Activated T-helper 2 cell treated with anti-CD3 and anti-CD28 coated beads, Interferon-gamma antibody, Interleukin-2, Interleukin-4, amounts not matched to agents 10 μg/mL and 5 μg/mL and 100 μg/mL, durations not matched to agents 14 hours and 24 hours and 36 hours (primary cell): ENCODE data around the gene REST. TPM values are rescaled to one million over a fixed set of nuclear protein-coding genes. Genes with fewer than 3 reads are reported as not detected.

Source experiments
- DNase-seq: peaks from one replicate; pipeline ENCODE4 v3.0.0; 2021; ENCODE audit warnings: low spot score
- H3K27ac Mint-ChIP-seq: one replicate; pipeline ENCODE4 v1.8.0; 2021; ENCODE audit warnings: mixed read lengths
- H3K27me3 Mint-ChIP-seq: one replicate; pipeline ENCODE4 v1.8.0; 2021; ENCODE audit warnings: low read depth, mixed read lengths
- H3K36me3 Mint-ChIP-seq: one replicate; pipeline ENCODE4 v1.8.0; 2021; ENCODE audit warnings: low read depth, mixed read lengths
- H3K4me1 Mint-ChIP-seq: one replicate; pipeline ENCODE4 v1.8.0; 2021; ENCODE audit warnings: low read depth, mixed read lengths
- H3K4me3 Mint-ChIP-seq: one replicate; pipeline ENCODE4 v1.8.0; 2021; ENCODE audit warnings: low read depth, mild to moderate bottlenecking, moderate library complexity, mixed read lengths
- H3K9me3 Mint-ChIP-seq: one replicate; pipeline ENCODE4 v1.8.0; 2021; ENCODE audit warnings: mixed read lengths
- intact Hi-C: fragments of 100-400 bp; cut with micrococcal nuclease; formaldehyde crosslinking; loops from one replicate; pipeline ENCODE4 v1.15.1; 2023
- total RNA-seq: library from RNA; stranded (reverse); gene quantifications from 2 replicates; pipeline ENCODE4 v1.2.3, GENCODE V29; 2022

REST gene
- total RNA-seq, 1 donor from 2014 or later, result 44.5 TPM

DNA sequence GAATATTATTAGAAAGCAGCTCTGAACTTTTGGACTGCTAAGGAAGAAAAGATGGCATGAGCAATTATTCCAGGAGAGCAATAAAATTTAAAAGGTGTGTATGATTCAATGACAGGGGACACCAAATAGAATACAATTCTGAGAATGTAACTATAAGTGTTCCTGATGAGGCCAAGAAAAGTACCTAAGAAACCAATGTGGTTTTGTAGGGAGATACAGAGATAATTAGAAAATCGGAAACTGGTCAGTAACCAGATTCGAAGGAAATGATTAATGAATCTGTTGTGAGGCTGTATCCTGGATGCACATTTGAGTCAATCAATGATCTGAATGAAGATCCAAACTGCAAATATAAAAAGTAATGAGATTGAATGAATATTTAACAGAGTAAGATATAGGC lies 63.7 kb downstream of the REST start:
- Mint-ChIP-seq H3K36me3 (peaks cover 82% of the 10 kb centered on the region), H3K4me1 (peaks cover 28% of the 10 kb centered on the region), H3K27me3 (no peaks in the 10 kb centered on the region), H3K4me3 (no peak overlapping the region), H3K27ac (no peak overlapping the region), H3K9me3 (peaks cover 19% of the 10 kb centered on the region)
- DNase-seq, result no peak
- intact Hi-C loops, result loop anchor here (10.0 kb wide), 1 partner anchor 317 kb away; no protein-coding TSS in a partner anchor

DNA sequence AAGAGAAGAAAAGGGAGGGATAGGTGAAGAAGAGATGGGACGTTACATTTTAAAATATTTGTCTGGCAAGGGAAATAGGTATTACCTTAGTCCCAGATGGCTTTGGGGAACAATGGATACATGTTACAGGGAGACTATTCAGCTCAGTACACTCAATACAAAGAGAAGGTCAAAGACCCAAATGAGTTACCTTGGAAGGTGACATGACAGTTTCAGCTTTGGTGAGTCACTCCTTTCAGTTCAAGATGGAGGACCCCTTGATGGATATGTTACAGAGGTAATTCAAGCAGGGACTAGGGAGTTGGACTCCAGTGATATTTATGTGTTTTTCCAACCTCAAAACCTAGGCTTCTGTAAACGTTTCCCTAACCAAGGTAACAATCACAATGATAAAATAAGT lies 64.7 kb downstream of the REST start:
- Mint-ChIP-seq H3K9me3 (peaks cover 19% of the 10 kb centered on the region), H3K27me3 (no peaks in the 10 kb centered on the region), H3K4me3 (no peak overlapping the region), H3K36me3 (peaks cover 76% of the 10 kb centered on the region), H3K27ac (peak overlapping the region; percentile 20), H3K4me1 (peaks cover 28% of the 10 kb centered on the region)
- intact Hi-C loops, result loop anchor here (10.0 kb wide), 1 partner anchor 318 kb away; no protein-coding TSS in a partner anchor
- DNase-seq, result no peak

DNA sequence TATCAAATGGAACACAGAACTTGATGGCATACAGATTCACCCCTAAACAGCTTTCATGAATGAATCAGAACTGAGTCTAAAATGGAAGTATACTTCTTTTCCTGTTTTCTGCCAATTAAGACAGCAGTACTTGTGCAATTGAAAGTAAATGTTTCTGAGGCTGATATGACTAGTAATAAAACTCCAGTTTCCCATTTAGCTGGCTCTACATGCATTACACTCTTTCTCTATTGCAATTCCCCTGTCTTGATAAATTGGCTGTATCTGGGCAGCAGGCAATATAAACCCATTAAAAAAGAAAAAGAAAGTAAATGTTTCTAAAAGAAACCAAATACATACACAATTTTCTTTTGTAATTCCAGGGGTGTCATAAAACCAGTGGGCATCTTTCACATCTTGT lies 65.1 kb downstream of the REST start:
- peaks cover 19% of the 10 kb centered on the region for H3K9me3 Mint-ChIP-seq
- intact Hi-C loops, result loop anchor here (10.0 kb wide), 1 partner anchor 318 kb away; no protein-coding TSS in a partner anchor
- H3K27ac Mint-ChIP-seq, result no peak overlapping the region
- H3K4me1 Mint-ChIP-seq, result peaks cover 28% of the 10 kb centered on the region
- H3K27me3 Mint-ChIP-seq, result no peaks in the 10 kb centered on the region
- H3K36me3 Mint-ChIP-seq, result peaks cover 74% of the 10 kb centered on the region
- DNase-seq, result no peak
- no peak overlapping the region for H3K4me3 Mint-ChIP-seq

DNA sequence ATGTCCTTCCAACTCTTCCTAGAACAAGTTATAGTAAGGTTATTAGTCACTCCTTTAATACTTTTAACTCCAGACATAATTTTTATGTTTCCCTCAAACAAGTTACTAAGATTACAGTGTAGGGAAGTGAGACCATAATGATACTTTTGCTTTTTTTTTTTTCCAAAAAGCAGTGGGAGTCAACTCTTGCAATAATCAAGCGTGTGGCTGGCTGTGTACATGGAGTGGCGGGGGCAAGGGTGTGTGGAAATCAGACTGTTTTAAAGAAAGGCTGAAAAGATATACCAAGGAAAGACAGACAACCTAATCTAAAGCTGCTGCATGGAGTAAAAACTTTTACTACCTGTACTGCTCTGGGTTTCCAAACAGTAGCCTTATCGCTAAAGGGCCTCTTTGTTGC lies 65.6 kb downstream of the REST start:
- H3K9me3 Mint-ChIP-seq, result peaks cover 19% of the 10 kb centered on the region
- no peak for DNase-seq
- peaks cover 28% of the 10 kb centered on the region for H3K4me1 Mint-ChIP-seq
- H3K27ac Mint-ChIP-seq, result no peak overlapping the region
- intact Hi-C loops, result loop anchor here (10.0 kb wide), 1 partner anchor 319 kb away; no protein-coding TSS in a partner anchor
- H3K4me3 Mint-ChIP-seq, result no peak overlapping the region
- peaks cover 71% of the 10 kb centered on the region for H3K36me3 Mint-ChIP-seq
- no peaks in the 10 kb centered on the region for H3K27me3 Mint-ChIP-seq

DNA sequence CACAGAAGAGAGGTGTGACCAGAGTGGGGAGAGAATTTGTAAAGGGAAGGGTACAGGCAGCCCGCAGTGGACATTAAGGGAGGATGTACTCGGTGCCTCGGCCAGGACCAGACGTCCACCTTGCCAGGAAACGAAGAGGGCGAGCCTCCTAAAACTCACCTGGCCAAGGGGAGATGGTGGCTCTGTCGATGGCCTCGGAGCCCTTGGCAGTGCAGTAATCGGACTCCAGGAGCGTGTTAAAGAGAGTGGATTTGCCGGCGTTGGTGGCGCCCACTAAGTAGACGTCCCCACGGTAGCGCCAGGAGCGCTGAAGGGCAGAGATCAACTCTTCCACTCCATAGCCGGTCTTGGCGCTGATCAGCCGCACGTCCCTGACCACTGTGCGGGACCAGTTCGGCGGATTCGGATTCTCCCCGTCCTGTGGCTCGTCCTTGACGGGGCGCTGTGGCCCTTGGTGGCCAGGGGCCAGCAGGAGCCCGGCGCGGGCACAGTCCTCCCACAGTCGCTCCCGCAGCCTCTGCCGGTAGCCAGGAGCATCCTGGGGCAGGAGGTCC lies 68.7 kb downstream of the REST start:
- Mint-ChIP-seq H3K4me3 (peak overlapping the region; percentile 100), H3K27ac (peak overlapping the region; percentile 28), H3K36me3 (peaks cover 67% of the 10 kb centered on the region), H3K4me1 (peaks cover 34% of the 10 kb centered on the region), H3K9me3 (peaks cover 19% of the 10 kb centered on the region), H3K27me3 (no peaks in the 10 kb centered on the region)
- no peak for DNase-seq
- intact Hi-C loops, result loop anchor here (2.0 to 10.0 kb wide), 3 partner anchors 322 to 1029 kb away; partner anchors contain the start of genes CEP135 and SRP72

DNA sequence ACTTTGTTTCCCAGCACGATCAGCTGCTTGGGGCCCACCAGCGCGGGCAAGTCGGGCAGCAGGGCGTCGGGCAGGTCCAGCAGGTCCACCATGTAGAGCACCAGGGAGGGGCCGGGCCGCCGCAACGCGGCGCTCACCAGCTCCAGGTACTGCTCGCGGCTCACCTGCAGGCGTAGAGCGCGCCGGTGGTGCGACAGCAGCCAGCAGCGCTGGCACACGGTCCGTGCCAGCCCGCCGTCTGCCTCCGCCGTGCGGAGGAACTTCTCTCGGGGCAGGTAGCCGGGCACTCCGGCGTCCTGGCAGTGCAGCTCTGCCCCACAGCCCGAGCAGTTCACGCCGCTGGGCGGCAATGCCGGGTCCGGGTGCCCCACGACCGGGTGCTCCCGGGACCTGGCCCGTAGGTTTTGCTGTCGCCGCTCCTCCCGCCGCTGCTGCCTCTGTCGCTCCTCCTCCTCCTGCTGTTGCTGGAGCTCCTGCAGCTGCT lies 69.2 kb downstream of the REST start:
- Mint-ChIP-seq H3K4me3 (peak overlapping the region; percentile 100), H3K27me3 (no peaks in the 10 kb centered on the region), H3K9me3 (peaks cover 19% of the 10 kb centered on the region), H3K4me1 (peaks cover 36% of the 10 kb centered on the region), H3K27ac (peak overlapping the region; percentile 100), H3K36me3 (peaks cover 67% of the 10 kb centered on the region)
- DNase-seq, result peak; percentile 41
- intact Hi-C loops, result loop anchor here (1.0 to 10.0 kb wide), 5 partner anchors 68 to 1030 kb away; partner anchors contain the start of genes AASDH, CEP135 and SRP72

DNA sequence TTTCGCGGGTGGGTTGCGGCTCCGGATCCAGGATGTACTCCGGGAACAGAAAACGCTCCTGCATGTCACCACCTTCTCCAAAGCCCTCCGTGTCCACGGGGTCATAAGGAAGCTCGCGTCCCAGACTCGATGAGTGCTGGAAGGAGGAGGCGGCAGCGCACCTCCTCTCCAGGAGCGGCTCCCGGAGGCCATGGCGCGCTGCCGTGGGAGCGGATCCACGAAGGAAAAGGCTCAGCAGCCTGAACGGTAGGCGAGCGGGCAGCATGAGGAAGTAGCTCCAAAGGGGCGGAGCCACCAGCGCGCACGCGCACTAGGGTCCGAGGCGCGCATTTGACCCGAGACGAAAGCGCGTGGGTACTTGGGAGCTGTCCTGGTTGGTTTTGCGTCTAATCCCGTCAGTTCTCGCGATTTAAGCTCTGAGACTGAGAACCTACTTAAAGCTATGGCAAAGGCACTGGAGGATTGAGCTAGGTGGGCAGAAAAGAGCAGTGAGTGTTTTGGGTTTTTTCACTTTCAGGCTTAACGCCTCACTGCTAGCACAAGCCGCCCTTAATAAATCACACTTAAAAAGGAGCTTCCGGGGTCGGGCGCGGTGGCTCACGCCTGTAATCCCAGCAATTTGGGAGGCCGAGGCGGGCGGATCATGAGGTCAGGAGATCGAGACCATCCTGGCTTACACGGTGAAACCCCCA lies 69.8 kb downstream of the REST start, which contains the start of gene NOA1:
Gene NOA1, minus strand, starts transcription at position 286 of the 692 bp plus-strand sequence. Its CDS starts 21 bp downstream, at position 265.
- peak; percentile 98 for DNase-seq
- Mint-ChIP-seq H3K4me1 (peaks cover 41% of the 10 kb centered on the region), H3K36me3 (peaks cover 65% of the 10 kb centered on the region), H3K4me3 (peak within 1 kb of the TSS; percentile 100), H3K27ac (peak within 1 kb of the TSS; percentile 100), H3K9me3 (peaks cover 16% of the 10 kb centered on the region), H3K27me3 (no peaks in the 10 kb centered on the region)
- intact Hi-C loops, result loop anchor here (1.0 to 10.0 kb wide), 6 partner anchors 68 to 1030 kb away; partner anchors contain the start of genes AASDH, CEP135, PAICS and SRP72

DNA sequence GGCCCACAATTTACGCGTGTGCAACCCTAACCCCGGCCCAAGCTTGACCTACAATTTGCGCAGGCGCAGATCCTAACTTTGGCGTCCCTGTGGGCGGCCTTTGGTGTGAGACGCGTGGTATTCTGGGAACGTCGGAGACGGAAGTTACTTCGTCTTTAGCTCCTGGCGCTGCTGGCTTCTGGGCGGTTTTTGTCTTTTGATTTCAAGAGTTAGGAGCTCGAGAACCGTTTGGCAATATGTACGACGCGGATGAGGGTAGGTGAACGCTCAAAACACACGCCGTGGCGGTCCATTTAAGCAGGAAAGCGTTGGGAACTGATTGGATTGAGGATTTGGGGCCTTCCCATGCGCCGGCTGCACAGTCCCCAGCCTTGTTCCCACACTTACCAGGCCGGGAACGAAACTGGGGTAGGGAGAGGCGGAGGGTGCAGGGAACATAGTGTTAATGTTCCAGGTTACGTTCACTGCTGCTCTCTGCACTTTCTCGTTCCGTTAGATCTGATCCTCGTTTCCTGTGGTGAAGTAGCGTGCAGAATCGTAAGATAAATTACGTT lies 71.1 kb downstream of the REST start, which contains the start of gene POLR2B:
Gene POLR2B, plus strand, starts transcription at position 147 of the 554 bp plus-strand sequence. Its CDS starts 90 bp downstream, at position 237.
- peak; percentile 88 for DNase-seq
- intact Hi-C loops, result loop anchor here (1.0 to 10.0 kb wide), 3 partner anchors 324 to 1032 kb away; partner anchors contain the start of genes CEP135 and PAICS
- Mint-ChIP-seq H3K27me3 (no peaks in the 10 kb centered on the region), H3K36me3 (peaks cover 60% of the 10 kb centered on the region), H3K9me3 (peaks cover 4% of the 10 kb centered on the region), H3K4me1 (peaks cover 36% of the 10 kb centered on the region), H3K4me3 (peak within 1 kb of the TSS; percentile 100), H3K27ac (peak within 1 kb of the TSS; percentile 100)

DNA sequence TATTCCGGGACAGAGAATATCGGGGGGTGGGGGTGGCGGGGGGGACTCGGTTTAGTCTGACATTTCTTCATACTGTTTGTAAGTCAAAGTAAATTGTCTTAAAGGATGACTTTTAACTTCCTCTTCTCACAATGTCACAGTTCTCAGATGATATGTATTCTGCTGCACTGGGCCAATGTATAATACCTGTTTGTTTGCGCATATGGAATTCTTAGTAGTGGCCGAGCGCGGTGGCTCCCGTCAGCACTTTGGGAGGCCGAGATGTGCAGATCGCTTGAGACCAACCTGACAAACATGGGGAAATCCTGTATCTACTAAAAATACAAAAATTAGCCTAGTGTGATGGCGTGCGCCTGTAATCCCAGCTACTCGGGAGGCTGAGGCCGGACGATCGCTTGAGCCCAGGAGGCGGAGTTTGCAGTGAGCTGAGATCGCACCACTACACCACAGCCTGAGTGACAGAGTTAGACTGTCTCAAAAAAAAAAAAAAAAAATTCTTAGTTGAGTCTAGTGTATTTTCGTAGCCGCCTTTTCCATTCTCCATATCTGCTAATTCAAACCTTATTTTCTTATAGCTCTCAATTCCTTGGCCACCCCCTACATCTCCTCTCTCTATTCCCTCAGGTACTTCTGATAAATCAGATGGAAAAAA lies 71.8 kb downstream of the REST start:
- peak overlapping the region; percentile 100 for H3K4me3 Mint-ChIP-seq
- H3K9me3 Mint-ChIP-seq, result no peaks in the 10 kb centered on the region
- no peaks in the 10 kb centered on the region for H3K27me3 Mint-ChIP-seq
- DNase-seq, result peak; percentile 53
- H3K27ac Mint-ChIP-seq, result peak overlapping the region; percentile 100
- peaks cover 36% of the 10 kb centered on the region for H3K4me1 Mint-ChIP-seq
- peaks cover 60% of the 10 kb centered on the region for H3K36me3 Mint-ChIP-seq
- intact Hi-C loops, result loop anchor here (5.0 to 10.0 kb wide), 2 partner anchors 325 to 1032 kb away; partner anchors contain the start of gene CEP135

DNA sequence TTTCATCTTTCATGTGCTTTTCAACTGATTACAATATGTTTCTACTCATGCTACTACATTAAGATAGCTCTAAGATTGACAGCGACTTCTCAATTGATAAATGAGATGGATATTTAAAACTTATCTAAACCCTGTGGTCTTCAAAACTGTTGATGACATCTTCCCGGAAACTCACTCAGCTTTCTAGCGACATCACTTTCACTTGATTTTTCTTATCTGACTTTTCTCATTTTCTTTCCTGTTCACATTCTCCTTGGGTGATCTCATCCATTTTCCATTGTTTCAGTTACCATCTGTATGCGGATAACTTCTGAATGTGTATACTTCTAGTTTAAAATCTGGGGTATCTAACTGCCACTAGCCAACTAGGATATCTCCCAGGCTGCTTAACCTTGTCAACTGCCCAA lies 74.1 kb downstream of the REST start:
- Mint-ChIP-seq H3K9me3 (no peaks in the 10 kb centered on the region), H3K36me3 (peaks cover 62% of the 10 kb centered on the region)

DNA sequence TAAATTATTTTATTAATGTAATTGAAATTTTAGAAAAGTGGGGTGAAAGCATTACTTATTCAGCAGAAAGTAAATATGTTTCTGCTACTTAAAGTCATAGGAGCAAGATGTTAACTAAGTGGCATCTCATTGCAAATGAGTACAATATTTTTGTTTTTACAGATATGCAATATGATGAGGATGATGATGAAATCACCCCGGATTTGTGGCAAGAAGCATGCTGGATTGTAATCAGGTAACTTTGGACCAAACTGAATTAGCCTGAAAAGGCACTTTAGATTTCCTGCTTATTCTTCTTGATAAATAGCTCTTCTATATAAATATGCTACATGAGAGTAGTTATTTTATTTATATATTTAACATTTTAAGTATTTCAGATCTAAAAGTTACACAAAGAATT lies 78.5 kb downstream of the REST start:
- no peak overlapping the region for H3K27ac Mint-ChIP-seq
- intact Hi-C loops, result no loop called here
- H3K27me3 Mint-ChIP-seq, result no peaks in the 10 kb centered on the region
- no peak for DNase-seq
- peaks cover 33% of the 10 kb centered on the region for H3K4me1 Mint-ChIP-seq
- H3K9me3 Mint-ChIP-seq, result no peaks in the 10 kb centered on the region
- H3K36me3 Mint-ChIP-seq, result peaks cover 75% of the 10 kb centered on the region
- no peak overlapping the region for H3K4me3 Mint-ChIP-seq

More for the DNA sequence above, 74.1 kb downstream of the REST start:
- no peak for DNase-seq
- H3K4me3 Mint-ChIP-seq, result peak overlapping the region; percentile 100
- H3K4me1 Mint-ChIP-seq, result peaks cover 34% of the 10 kb centered on the region
- intact Hi-C loops, result no loop called here
- no peaks in the 10 kb centered on the region for H3K27me3 Mint-ChIP-seq
- H3K27ac Mint-ChIP-seq, result peak overlapping the region; percentile 60

DNA sequence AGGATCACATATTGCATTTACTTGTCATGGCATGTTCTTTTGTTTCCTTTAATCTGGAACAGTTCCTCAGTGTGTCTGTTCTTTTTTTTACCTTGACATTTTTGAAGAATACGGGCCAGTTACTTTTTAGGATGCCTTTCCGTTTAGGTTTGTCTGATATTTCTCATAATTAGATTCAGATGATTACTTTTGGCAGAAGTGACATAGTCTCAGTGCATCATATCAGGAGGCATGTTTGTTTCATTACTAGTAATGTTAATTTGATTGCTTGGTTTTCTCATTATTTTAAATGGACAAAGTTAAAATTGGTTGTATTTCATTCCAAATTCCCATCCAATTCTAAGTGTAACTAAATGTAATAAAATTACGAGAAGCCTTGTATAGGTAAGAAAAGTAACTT lies 79.3 kb downstream of the REST start:
- H3K9me3 Mint-ChIP-seq, result no peaks in the 10 kb centered on the region
- H3K27ac Mint-ChIP-seq, result no peak overlapping the region
- DNase-seq, result no peak
- H3K27me3 Mint-ChIP-seq, result no peaks in the 10 kb centered on the region
- peaks cover 31% of the 10 kb centered on the region for H3K4me1 Mint-ChIP-seq
- H3K4me3 Mint-ChIP-seq, result no peak overlapping the region
- intact Hi-C loops, result no loop called here
- H3K36me3 Mint-ChIP-seq, result peaks cover 76% of the 10 kb centered on the region
